Measurements from ENCODE around the gene ITGB5. TPM values are rescaled to one million over a fixed set of nuclear protein-coding genes. Genes with fewer than 3 reads are reported as not detected.
A peak's percentile ranks its signal among the peaks of the same experiment; 100 is the strongest.

ITGB5 gene
- total and polyA plus RNA-seq, 2 donors (not counting 3 experiments of a cell fraction or from before 2014, with no cell fraction given), result 144 to 170 TPM

DNA sequence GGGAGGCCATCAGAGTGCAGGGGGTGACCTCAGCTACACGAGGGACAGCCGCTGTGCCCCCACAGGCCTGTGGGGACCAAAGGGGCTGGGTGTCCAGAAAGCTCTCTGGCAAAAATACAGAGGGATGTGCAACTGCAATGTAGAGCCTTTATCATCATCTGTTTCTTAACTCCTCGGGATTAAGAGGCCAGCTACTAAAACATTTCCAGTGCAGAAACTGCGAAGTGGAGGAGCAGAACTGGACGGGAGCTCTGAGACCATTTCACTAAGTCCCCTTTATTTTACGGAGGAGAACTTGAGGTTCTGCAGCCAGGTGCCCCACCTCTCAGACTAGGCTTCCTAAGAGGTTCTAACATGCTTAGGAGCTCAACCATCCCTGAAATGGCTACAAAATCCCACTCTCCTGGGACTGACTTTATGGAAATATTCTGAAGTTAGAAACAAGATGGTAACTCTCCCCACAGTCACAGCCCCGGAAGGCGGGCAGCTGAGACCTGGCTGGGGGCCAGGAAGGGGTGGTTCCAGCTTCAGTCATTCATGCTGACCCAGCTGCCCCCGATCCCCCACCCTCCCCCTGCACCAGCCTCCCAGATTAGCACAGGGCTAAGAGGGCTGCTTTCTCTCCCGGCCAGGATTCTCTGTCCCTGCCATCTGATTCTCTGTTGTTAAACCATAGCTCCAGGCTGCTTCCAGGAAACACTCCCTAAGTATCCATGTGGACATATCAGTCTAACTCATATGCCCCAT lies 116.7 kb downstream of the ITGB5 start:
- H3K9me1 ChIP-seq (replicated peaks; ENCODE audit: control insufficient read depth, extremely low read depth, insufficient read depth, low read length), result no peaks in the 10 kb centered on the region
- no peak overlapping the region for H3K4me3 ChIP-seq (replicated peaks in 1 of 3; ENCODE audit: insufficient read depth in 1 of 3, low read depth in 1 of 3, low read length in 3 of 3)
- H3K4me2 ChIP-seq (ENCODE audit: insufficient read depth, low read length), result no peak overlapping the region
- no peak overlapping the region for H3K9ac ChIP-seq (replicated peaks; ENCODE audit: extremely low read depth, insufficient read depth, low read length)
- dilution Hi-C loops (cut with MboI; ENCODE audit: extremely low pct_ligation_motif_present, low sequenced_read_pairs), result loop anchor here (25.0 kb wide), 1 partner anchor 117 kb away; the partner anchor contains the start of gene ITGB5
- no peaks in the 10 kb centered on the region for H3K79me2 ChIP-seq (ENCODE audit: control insufficient read depth, insufficient read depth, low read length)
- TF ChIP-seq EZH2 (IDR thresholded peaks at IDR 0.05; ENCODE audit: borderline replicate concordance, low read depth, low read length, severe bottlenecking) (no peak), JUN (IDR thresholded peaks at IDR 0.05; ENCODE audit: borderline replicate concordance, insufficient read depth, insufficient read length, low read depth) (no peak), POLR2AphosphoS5 (IDR thresholded peaks at IDR 0.05; ENCODE audit: insufficient read depth, low read depth, low read length) (no peak), MYC (IDR thresholded peaks at IDR 0.05; ENCODE audit: low read depth, low read length) (no peak), FOS (IDR thresholded peaks at IDR 0.05; ENCODE audit: borderline replicate concordance, insufficient read depth, low read length) (no peak), GATA2 (IDR thresholded peaks at IDR 0.05; ENCODE audit: insufficient read depth, insufficient read length, low read depth, low read length) (no peak), POLR2A (IDR thresholded peaks at IDR 0.05; ENCODE audit: low read depth, low read length) (no peak)
- TF ChIP-seq, protein P1, sequence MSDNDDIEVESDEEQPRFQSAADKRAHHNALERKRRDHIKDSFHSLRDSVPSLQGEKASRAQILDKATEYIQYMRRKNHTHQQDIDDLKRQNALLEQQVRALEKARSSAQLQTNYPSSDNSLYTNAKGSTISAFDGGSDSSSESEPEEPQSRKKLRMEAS (IDR thresholded peaks at IDR 0.05; ENCODE audit: insufficient read depth, insufficient read length), result no peak
- TF ChIP-seq, protein P2, sequence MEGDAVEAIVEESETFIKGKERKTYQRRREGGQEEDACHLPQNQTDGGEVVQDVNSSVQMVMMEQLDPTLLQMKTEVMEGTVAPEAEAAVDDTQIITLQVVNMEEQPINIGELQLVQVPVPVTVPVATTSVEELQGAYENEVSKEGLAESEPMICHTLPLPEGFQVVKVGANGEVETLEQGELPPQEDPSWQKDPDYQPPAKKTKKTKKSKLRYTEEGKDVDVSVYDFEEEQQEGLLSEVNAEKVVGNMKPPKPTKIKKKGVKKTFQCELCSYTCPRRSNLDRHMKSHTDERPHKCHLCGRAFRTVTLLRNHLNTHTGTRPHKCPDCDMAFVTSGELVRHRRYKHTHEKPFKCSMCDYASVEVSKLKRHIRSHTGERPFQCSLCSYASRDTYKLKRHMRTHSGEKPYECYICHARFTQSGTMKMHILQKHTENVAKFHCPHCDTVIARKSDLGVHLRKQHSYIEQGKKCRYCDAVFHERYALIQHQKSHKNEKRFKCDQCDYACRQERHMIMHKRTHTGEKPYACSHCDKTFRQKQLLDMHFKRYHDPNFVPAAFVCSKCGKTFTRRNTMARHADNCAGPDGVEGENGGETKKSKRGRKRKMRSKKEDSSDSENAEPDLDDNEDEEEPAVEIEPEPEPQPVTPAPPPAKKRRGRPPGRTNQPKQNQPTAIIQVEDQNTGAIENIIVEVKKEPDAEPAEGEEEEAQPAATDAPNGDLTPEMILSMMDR (IDR thresholded peaks at IDR 0.05; ENCODE audit: extremely low read depth in 1 of 2, insufficient read depth in 1 of 2, low read depth in 1 of 2, low read length in 2 of 2), result no peak
- no TSS peak for BruUV-seq (replicated peaks)
- H3K27me3 ChIP-seq (ENCODE audit: control insufficient read depth in 2 of 2, insufficient read depth in 2 of 2, low read length in 2 of 2), result no peaks in the 10 kb centered on the region
- no peak overlapping the region for H3K27ac ChIP-seq (ENCODE audit: insufficient read depth, low read depth, low read length)
- CTCF ChIA-PET, result interaction anchor here (0.7 to 4.8 kb wide), 8 partner anchors 10 to 131 kb away, joined by 3 to 54 read pairs (median 4); no protein-coding TSS in a partner anchor
- H3K36me3 ChIP-seq (ENCODE audit: control insufficient read depth in 2 of 2, extremely low read depth in 1 of 2, insufficient read depth in 2 of 2, low read length in 2 of 2), result peaks cover 0 to 4% of the 10 kb centered on the region in 2 experiments
- intact Hi-C loops (cut with micrococcal nuclease), result loop anchor here (10.0 kb wide), 1 partner anchor 284 kb away; the partner anchor contains the start of gene HEG1
- no peaks in the 10 kb centered on the region for H4K20me1 ChIP-seq (replicated peaks; ENCODE audit: control insufficient read depth, extremely low read depth, insufficient read depth, low read length)
- H3K4me1 ChIP-seq (ENCODE audit: control insufficient read depth, extremely low read depth, insufficient read depth, low read length), result peaks cover 48% of the 10 kb centered on the region
- POLR2A ChIA-PET, result interaction anchor here (1.1 kb wide), 1 partner anchor 117 kb away, joined by 3 read pairs; the partner anchor contains the start of gene ITGB5
- no peak overlapping the region for H2AFZ ChIP-seq (ENCODE audit: low read depth, low read length)
- DNase-seq (ENCODE audit: low read depth, low spot score) (no peak), FAIRE-seq (peak; percentile 87)
- H3K9me3 ChIP-seq (replicated peaks; ENCODE audit: control insufficient read depth, insufficient read depth, low read length), result no peaks in the 10 kb centered on the region

Data from endothelial cell of umbilical vein (primary cell).